Embryonic facial prominence (tissue), 1 donor: ENCODE data around the gene CLCN7.

Experiments used
- DNase-seq: peaks from one replicate; pipeline ENCODE4 v3.0.0-alpha.2; 2016; ENCODE audit errors: extremely low spot score

The CLCN7 gene

DNA sequence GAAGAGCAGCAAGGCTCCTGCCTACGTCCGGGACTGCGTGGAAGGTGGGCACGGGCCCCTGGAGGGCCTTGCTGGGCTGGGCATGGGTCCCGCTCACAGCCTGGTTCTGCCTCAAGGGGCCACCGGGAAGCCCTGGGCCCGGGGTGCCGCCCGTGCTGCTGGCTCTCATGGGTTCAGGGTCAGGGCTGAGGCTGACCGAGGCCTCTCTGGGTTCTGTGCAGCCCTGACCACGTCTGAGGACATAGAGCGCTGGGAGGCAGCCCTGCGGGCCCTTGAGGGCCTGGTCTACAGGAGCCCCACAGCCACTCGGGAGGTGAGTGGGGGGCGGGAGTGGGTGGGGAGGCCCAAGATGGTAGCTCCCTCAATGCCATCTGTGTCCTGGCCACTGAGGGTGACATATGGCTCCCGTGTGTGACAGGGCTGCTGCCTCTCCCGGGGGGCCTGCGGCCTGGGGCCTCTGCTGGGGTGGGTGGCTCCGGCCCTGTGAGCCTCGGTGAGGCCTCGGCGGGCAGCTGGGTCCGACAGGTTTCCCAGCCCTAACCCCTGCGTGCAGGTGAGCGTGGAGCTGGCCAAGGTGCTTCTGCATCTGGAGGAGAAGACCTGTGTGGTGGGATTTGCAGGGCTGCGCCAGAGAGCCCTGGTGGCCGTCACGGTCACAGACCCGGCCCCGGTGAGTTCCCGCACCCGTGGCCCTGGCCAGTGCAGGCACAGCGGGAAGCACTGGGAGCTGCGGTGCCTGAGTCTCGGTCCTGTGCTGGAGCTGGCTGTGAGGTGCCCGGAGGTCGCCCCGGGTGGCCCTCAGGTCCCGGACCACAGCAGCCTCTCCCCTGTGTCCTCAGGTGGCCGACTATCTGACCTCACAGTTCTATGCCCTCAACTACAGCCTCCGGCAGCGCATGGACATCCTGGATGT is 27.5 kb upstream of the CLCN7 start:
- no peak for DNase-seq

DNA sequence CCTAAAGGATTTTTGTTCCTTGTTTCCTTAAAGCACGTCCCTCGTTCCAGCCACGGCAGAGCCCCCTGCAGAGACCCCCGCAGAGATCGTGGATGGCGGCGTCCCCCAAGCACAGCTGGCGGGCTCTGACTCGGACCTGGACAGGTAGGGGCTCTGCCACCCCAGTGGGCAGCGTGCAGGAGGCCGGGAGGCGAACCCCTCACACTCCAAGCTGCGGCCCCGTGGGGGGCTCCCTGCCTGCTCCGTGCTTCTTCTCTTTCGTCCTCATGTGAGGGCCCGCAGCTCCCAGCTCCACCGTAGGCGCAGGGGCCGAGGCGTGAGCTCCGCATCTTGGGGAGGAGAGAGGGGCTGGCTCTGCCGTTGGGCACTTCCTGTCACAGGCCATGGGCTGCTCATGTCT is 26.8 kb upstream of the CLCN7 start:
- DNase-seq: no peak

DNA sequence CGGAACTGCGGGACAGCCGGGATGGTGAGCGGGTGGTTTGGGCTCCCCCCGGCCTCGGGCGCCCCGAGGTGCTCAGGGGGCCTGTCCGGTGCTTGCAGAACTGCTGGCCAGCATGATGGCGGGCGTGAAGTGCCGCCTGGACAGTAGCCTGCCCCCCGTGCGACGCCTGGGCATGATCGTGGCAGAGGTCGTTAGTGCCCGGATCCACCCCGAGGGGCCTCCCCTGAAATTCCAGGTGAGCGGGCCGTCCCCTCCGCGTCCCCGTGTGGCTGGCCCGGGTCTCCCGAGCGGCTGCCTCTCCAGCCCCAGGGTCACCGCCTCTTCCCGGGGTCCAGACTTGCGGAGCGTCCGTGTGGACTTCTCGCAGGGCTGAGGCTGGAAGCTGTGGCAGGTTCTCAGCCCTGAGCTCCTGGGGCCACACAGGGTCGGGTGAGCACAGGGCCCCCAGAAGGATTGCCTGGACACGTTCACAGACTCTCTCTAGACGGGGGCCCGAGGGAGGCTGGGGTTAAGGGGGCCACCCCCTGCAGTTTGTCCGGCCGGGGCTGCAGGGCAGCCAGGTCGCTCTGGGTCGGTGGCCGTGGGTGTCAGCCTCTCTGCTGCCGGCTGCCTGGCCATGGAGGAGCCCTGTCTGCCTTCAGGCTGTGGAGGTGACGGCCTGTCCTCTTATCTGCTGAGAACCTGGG is 25.8 kb upstream of the CLCN7 start:
- no peak for DNase-seq

GRCh38 chr16:1499756-1500464 is 25.1 kb upstream of the CLCN7 start:
- no peak for DNase-seq

DNA sequence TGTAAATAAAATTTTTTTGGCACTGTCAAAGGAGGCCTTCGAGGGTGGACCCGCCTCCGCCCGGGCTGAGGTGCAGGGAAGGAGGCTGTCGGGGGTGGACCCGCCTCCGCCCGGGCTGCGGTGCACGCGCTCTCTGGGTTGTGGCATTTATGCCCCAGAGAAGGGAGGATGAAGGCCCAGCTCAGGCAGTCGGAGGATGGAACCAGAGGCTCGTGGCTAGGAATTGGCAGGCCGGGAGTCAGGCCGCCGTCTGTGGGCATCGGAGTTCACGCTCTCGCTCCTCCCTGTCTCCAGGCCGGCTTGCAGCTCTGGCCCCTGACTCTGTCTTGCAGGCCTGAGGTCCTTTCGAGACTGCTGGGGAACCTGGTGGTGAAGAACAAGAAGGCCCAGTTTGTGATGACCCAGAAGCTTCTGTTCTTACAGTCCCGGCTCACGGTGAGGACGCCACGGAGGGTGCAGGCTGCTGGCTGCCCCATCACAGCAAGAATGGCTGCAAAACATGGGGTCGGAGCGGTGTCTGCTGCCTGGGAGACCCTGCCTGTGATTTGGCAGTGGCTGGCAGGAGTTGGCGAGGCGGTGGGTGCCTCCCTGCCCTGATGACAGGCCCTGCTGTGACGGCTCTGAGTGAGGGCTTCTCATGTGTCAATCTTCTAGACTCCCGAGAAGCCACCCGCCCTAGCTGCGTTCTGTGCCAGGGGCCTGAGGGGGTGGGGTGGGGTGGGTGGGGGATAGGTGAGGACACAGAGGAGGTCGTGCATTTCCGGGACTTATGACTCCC is 24.3 kb upstream of the CLCN7 start:
- DNase-seq: no peak

DNA sequence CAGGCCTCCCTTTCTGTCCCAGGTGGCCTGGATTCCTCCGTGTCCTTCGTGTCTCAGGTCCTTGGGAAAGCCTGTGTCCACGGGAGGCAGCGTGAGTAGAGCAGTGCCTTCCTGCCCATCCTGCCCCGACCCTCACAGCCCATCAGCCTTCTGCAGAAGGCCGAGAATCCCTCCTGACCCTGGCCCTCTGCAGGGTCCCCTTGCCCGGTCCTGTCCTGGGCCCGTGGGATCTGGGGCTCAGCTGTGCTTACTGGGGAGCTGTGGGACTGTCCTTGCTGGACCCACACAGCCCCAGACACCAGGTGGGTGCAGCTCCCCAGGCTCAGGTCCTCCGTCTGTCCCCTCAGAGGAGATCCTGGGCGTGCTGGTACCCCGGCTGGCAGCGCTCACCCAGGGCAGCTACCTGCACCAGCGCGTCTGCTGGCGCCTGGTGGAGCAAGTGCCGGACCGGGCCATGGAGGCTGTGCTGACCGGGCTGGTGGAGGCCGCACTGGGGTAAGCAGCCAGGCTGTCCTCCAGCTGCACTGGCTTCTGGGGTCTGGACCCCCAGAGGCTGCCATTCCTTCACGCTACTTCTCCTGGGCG is 22.3 kb upstream of the CLCN7 start:
- DNase-seq: no peak

GRCh38 chr16:1496464-1496863 is 21.6 kb upstream of the CLCN7 start:
- no peak for DNase-seq

DNA sequence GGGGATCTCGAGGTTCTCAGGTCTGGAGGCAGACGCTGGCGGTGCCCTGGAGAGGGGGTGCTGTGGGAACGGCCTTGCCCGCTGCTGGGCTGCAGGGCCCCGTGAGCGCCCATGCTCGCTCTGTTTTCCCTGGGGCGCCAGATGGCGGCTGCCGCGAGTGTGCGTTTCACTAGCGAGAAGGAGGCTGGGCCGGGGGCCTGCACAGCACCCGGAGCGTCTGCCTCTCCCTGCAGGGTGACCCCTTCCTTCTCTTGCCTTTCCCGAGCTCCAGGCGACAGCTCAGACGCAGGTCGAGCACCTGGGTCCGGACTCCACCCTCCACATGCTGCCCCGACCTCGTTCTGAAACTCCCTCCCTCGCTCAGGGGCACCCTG is 21.0 kb upstream of the CLCN7 start:
- DNase-seq: no peak

DNA sequence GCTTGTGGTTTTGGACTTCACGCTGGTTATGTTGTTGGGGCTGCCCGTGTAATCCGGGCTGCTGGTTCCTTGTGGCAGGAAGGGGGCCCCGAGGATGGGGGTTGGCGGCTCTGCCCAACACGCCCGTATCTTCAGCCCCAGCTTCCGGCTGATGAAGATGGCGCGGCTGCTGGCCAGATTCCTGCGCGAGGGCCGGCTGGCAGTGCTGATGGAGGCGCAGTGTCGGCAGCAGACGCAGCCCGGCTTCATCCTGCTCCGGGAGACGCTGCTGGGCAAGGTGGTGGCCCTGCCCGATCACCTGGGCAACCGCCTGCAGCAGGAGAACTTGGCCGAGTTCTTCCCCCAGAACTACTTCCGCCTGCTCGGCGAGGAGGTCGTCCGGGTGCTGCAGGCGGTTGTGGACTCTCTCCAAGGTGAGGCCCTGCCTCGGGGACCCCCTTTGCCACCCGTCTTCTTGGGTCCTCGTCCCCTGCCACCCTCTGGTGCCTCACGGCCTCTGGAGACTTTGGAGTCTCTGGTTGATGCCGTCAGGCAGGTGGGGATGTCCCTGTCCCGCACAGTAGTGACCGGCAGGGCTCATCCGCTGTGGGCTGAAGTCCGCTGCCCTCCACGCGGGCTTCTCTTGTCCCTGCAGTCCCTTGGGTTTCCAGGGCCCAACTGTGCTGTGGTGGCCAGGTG is 20.5 kb upstream of the CLCN7 start:
- no peak for DNase-seq

GRCh38 chr16:1494711-1495110 is 19.9 kb upstream of the CLCN7 start:
- no peak for DNase-seq

- DNase-seq: no peak
These were observed 19.4 kb upstream of the CLCN7 start for GRCh38 chr16:1494129-1494640.

GRCh38 chr16:1493746-1494094 is 18.9 kb upstream of the CLCN7 start:
- DNase-seq: no peak

DNA sequence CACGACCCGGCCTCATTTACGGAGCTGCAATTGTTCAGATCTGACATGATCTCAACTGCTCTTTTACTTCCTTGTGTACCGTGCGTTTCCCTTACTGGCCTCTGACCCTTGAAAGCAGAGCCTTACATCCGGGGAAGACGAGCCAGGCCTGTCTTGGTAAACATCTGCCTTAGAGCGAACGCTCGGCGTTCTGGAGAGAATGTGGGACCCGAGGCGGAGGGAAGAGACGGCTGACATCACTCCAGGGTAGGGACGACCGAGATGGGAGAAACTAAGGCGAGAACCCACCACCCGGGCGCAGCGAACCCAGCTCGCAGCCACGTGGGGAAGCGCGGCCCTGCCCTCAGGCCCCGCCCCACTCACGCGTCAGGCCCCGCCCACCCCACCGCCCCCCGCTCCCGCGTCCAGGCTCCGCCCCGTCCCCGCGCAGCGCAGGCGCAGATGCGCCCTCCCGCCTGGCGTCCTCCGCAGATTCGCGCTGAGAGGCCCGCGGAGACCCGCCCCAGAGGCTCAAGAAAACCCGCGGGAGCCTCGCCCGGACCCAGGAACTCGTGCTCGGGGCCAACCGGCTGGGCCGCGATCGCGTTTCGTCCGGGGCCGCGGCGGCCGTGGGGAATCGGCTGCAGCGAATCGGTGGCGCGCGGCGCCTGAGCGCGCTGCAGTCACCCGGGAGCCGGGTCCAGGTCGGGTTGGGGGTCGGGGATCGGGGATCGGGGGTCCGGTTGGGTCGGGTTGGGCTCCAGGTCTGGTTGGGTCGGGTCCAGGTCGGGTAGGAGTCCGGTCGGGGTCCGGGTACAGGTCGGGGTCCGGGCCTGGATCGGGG is 18.3 kb upstream of the CLCN7 start, which contains the start of gene TELO2:
TELO2 (plus strand) TSS at position 438 of the 823 bp plus-strand sequence. CDS start 922 bp downstream, outside the sequence.
- peak; percentile 45 for DNase-seq

GRCh38 chr16:1492082-1492922 is 17.5 kb upstream of the CLCN7 start:
- DNase-seq: no peak

DNA sequence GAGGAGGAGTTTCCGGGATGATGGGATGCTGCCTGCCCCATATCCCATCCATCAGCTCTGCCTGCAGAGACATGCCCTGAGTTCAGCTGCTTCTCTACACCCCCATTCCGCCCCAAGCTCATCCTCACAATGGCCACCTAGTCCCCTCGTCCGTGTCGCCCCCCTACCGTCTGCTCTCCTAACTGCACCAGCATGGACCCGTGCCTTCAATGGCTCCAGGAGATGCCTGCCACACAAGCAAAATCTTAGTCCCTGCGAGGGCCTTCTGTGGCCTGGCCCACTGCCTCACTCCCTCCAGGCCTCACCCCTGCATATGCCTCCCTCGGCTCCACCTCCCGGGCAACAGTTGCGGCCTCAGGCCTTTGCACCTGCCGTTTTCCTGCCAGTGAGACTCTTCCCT is 16.5 kb upstream of the CLCN7 start:
- DNase-seq: no peak

DNA sequence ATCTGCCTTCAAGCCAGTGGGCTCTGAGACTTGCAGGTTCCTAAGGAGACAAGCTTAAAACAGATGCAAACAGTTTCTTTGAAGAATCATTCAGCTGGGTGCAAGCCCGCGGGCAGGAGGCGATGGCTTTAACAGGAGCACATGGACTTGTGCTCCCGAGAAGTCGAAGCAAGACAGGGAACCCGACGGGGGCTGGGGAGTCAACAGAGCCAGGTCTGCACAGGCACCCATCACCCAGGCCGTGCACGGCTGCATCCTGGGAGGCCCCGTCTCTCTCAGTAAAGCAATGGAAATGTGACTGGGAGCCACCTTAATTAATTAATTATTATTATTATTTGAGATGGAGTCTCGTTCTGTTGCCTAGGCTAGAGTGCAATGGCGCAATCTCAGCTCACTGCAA is 14.2 kb upstream of the CLCN7 start:
- DNase-seq: no peak

- no peak for DNase-seq
These were observed 13.8 kb upstream of the CLCN7 start, which contains the start of gene PTX4 for GRCh38 chr16:1488619-1489018. TSS of gene PTX4 (minus strand) at chr16:1488944. CDS start at chr16:1488909, 35 bp downstream.

DNA sequence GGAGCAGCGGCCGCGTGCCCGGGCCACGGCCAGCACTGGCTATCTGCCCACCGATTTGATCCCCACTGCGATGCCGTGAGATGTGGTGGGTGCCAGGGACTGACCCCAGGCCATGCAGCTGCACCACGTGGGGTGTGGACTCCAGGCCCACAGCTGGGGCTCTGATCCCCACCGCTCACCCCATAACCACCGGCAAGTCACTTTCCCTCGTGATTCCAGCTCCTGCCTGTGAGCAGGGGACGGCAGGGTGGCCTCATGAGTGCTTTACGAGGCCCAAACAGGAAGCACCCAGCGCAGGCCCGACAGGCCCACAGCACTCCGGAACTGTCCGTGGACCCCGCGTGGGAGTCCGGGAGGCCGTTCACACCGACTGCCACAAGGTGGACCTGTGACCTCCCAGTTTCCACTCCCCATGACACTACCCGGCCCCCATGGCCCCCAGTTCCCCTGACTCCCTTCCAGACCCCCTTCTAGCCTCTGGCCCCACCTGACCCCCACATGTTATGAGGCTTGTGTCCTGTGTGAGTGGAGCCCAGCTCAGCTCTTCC is 13.3 kb upstream of the CLCN7 start:
- no peak for DNase-seq
